GM21529 (cell line): Measurements from ENCODE around the gene THG1L.
A peak's percentile ranks its signal among the peaks of the same experiment; 100 is the strongest.
"Not testable (repeated sequence)": the region's sequence is repeated elsewhere in the genome, so short reads cannot be mapped to it uniquely, and the experiment has no call there.

Experiments used
- ATAC-seq: cut with Tn5 transposase; IDR thresholded peaks from one replicate; pipeline ENCODE4 v1.9.1; 2021; ENCODE audit not compliant: unreplicated experiment

Gene THG1L

DNA sequence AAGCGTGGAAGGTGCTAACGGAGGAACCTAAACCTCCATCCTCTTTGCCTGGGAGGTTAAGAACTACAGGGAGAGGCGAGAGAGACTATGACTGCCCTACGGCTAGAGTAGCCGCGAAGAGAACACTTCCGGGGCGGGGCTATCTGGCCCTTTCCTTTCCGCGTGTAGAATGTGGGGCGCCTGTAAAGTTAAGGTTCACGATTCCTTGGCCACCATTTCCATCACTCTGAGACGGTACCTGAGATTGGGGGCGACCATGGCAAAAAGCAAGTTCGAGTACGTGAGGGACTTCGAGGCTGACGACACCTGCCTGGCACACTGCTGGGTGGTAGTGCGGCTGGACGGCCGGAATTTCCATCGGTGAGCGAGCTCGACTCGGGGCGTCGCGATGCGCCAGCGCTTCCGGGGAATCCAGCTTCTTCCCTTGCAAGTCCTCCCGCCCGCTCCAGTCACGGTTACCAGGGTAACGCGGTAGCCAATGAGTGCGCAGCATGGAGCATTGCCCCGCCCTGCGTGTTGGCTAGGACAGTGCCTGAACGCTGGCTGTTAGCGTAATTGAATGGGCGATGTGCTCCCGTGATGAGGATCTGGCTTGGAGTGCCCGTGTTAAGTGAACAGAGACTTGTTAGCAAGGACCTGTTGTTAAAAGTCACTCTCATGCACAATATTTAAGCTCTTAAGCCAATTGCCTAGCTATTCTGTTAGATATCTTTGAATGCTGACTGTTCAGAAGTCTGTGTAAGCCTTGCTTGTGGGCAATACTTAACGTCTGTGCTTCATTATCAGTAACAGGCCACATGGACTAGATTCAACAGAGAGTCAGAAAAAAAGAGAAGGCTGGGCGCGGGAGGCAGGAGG lies at the start of gene THG1L:
TSS of gene THG1L (plus strand) at position 149 of the 858 bp plus-strand sequence. CDS start at position 170, 21 bp downstream.
- ATAC-seq, result peak; percentile 92

DNA sequence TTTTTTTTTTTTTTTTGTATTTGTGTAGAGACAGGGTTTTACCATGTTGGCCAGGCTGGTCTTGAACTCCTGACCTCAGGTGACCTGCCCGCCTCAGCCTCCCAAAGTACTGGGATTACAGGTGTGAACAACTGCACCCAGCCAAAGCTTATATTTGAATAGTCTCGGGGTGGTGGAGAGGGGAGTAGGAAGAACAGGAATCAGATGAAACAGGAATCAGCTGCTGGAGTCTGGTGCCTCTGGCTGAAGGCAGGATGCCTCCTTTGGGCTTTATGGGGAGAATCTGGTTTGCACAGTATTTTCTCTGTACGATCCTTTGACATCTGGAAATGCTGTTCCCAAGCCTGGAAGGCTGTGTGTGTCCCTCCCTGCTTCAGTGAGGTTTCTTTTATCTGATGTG lies 49.0 kb upstream of the THG1L start:
- no peak for ATAC-seq

DNA sequence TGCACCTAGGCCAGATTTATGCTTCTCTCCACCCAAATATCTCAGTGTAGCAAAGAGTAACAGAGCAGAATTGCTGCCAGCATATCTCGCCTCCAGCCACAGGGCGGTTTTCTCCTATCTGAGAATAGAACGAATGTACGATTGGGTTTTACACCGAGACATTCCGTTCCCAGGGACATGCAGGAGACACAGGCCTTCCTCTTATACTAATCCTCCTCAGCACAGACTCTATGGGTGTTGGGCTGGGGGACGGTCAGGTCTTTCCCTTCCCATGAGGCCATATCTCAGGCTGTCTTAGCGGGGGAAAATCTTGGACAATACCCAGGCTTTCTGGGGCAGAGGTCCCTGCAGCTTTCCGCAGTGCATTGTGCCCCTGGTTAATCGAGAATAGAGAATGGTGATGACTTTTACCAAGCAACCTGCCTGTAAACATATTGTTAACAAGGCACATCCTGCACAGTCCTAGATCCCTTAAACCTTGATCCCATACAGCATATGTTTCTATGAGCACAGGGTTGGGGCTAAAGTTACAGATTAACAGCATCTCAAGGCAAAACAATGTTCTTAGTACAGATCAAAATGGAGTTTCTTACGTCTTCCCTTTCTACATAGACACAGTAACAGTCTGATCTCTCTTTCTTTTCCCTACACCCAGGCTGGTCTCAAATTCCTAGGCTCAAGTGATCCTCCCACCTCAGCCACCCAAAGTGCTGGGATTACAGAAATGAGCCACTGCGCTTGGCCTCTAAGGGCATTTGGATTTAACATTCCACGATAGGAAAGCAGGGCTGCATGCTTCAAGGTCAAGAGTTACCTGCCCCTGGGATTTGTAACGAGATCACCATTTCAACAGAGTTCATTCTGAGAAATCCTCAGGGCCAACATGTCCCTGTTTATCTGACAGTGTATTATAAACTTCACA lies 44.7 kb upstream of the THG1L start:
- ATAC-seq, result not testable (repeated sequence)

DNA sequence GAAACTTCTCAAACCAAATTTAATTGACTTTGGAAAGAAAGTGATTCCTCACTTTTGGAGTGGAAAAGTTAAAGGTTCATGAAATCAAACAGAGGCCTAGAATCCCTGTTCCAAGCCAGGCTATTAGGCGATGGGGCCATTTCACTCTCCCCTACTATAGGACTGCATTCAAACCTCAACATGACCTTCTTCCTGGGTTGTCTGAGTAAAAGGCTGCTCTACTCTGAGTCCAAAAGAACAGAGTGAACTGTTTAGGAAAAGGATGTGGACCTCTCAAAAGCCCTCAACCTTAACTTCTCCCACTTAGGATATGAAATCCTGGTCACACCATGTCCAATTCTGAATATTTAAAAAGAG lies 44.0 kb upstream of the THG1L start:
- no peak for ATAC-seq

DNA sequence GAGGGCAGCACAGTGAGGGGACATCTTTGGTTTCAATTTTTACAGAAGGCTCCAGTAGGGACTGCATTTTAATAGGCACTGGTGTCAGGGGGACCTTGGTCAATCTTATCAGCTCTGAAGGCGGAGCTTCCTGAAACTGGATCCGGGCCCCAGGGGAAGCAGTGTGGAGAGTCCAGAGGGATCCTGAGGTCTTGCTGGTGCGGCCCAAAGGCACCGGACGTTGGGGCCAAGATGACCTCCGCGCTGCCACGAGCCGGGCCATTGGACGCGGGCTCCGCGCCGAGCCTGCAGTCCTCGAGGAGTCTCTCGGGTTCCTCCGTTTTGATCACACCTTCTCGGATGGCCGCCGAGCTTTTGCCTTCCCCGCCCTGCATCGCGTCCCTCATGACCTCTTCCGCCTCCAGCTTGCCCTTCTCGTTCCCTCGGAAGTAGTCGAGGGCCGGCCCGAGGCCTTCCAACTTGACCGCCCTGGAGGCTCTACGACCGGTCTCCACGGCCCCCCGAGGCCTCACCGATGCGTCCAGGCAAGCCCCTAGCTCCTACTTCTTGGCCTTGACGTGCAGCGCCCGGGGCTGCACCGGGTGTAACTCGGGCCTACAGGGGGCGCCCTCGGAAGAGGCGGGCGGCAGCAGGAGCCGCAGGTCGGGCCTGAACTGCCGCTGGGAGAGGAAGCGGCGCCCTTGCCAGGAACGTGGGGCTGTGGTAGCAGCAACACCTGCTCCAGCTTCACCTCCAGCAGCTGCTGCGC lies 41.1 kb upstream of the THG1L start:
- ATAC-seq, result no peak

DNA sequence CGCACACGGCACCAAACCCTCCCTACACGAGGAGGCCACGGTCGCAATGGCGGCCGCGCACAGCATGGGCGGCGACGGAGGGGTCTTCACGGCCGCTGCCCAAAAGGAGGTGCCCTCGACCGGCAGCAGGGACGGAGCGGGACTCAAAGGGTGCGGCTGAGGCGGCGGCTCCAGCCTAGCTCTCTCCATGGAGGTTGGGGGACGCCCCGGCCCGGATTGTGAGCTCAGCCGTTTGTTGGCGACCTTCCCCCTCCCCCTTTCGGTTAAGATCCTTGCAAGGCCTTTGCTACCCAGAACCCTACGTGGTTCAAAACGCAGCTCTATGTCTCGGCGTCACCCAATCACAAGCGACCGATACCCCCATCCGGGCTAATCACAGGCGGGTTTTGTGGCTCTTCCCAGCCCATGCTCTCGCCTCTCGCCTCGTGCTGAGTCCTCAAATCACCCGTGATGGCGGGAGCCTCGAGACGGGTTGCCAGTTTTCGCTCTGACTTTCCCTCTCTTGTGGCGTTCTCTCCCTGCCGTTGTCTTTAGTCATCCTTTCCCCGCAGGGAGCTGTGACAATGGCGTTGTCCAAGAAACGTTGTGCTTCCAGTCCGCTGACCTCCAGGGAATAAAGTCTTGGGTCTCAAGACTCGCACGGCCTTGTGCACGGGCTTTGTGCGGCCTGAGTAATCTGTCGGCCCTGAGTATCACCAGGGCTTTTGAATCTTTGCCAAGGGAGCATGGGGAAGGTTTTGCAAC lies 40.4 kb upstream of the THG1L start:
- no peak for ATAC-seq

DNA sequence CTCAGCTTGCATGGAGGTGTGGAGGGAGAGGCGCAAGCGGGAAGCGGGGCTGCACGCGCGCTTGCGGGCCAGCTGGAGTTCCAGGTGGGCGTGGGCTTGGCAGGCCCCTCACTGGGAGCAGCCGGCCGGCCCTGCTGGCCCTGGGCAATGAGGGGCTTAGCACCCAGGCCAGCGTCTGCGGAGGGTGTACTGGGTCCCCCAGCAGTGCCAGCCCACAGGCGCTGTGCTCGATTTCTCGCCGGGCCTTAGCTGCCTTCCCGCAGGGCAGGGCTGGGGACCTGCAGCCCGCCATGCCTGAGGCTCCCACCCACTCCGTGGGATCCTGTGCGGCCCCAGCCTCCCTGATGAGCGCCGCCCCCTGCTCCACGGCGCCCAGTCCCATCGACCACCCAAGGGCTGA lies 37.4 kb upstream of the THG1L start:
- ATAC-seq, result not testable (repeated sequence)

DNA sequence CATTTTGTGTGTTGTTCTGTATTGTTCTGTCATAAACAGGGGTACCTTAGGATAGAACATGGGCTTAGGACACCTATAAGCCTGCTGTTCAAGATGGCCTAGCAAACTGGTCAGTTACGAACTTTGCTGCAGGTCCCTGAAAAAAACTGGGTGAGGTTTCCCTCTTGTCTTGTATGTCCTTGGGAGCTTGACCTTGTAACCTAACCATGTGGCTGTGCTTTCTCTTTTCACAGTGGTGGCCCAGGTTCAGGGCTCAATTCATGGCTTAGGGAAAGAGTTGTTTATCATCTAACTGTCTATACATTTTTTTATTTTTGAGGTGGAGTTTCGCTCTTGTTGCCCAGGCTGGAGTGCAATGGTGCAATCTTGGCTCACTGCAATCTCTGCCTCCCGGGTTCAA lies 35.1 kb upstream of the THG1L start:
- not testable (repeated sequence) for ATAC-seq

DNA sequence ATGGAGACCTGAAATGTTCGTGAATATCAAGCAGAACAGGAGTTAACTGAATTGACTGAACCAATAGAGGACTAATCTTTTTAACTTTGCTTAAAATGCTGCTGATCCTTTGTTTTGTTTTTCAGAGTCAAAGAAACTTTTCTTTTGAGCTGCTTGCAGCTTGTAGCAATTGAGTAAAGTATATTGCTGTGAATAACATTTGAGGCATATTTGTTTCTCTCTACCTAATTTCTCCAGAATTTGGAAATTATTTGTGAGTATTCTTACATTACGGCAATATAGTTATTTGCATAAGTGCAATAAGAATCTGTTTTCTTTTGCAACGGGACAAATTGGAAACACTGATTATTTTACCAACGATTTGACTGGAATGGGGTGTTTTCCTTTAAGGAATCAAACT lies 32.5 kb upstream of the THG1L start:
- ATAC-seq, result not testable (repeated sequence)

DNA sequence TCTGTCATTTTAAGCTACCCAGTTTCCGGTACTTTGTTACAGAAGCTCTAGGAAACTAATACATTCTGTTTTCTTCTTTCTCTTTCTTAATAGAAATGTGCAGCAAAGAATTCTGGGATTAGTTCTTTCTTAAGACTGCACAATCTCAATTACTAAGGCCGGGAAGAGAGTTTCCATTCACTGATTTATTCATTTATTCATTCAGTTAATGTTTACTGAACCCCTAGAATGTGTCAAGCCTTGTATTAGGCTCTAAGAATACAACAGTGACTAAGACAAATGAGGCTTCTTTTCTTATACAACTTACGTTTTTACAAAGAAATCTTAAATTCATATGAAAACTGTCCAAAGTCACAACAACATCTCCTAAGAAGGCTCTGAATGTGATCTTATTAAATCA lies 27.5 kb upstream of the THG1L start:
- no peak for ATAC-seq

DNA sequence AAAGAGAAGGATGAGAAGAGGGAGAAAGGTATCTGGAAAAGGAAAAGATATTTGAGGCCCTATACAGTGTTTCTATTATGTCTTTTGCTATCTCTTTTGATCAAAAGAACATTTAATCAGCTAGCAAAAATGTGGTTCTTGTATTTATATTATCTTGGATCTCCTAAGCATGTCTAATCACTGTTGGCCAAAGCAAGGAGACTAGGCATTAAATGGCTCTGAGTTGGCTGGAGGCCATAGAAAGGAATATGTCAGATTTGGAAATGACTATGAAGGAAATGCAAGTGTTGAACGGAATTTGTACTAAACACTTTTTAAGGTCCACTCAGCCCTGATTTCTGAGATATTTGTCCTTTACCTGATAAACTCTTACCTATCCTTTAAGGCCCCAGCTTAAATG lies 22.4 kb upstream of the THG1L start:
- ATAC-seq, result no peak

DNA sequence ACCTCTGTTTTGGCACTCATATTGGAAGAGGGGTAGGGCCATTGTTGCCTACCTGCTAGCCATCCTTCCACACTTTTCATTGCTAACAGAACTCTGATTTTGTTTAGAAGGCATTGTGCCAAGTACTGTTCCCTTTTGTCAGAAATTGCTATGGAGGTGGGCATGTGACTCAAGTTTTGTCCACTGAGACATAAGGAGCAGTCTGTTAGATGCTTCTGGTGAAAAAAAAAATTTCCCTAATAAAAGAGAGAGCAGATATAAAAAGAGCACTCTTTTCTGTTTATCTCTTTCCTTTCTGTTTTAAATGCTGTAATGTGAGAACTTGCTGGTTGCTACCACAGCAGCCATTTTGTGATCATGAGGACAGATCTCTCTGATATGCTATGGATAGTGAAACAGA lies 21.9 kb upstream of the THG1L start:
- ATAC-seq, result no peak

DNA sequence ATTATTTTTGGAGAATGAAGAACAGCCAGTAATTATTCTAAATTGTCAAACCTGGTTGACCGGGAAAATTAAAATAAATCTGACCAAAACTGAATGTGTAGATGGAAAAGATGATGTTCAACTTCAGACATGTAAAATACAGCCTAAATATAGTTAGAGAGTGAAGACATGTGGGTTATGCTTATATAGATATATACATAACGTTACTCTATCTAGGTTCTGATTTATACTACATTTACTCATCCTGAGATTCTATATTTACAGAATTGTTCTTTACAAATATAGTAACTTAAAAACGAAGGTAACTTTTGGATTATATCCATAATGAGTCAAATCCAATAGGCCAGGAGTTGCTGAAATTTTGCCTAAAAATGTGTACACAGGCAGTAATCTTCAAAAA lies 20.8 kb upstream of the THG1L start:
- no peak for ATAC-seq

DNA sequence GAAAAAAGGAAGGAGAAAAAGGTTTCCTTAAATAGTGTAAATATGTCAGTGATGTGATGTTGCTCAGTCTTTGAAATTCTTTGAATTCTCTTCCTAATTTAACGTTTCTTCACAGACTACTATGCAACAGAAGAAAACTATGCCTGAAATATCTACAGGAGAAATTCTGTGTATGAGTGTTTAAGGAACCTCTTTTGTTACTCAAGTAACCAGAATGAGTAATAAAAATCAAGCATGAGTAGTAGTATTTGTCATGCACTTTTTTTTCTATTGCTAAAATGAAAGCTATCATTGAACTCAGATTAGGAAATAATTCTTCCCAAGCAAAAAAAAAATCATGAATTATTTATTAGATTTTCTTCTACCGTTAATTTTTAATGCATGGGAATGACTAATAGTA lies 20.3 kb upstream of the THG1L start:
- ATAC-seq, result no peak

DNA sequence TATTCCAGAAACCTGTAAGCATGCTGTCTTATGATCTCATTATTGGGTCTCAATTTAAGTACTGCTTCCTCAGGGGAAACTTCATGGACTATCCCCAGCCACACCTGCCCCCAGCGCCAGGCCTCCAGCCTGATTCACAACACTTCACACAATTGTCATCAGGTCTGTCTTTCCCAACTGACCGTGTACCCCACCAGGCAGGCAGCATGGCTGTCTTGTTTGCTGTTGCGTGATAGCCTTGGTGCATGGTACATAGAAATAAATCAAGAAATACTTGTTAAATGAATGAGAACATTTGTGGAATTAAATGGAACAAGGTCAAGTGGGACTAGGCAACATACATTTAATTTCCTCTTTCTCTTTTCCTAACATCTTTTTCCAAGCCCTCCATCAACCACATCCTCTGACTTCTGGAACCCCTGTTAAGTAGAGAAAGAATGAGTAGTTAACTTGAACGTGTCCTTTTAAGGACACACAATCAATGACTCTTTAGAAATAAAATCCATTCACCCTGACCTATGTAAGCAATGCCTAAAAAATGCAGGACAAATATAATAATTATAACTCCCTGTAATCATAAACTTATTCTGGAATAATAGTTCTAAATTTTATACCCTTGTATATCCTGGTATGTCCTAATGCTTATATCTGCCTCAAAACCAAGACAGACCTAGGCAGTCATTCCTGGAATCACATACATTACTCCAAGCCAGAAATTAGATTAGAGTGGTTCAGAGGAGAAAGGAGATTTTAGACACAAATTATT lies 17.2 kb upstream of the THG1L start:
- ATAC-seq, result no peak

DNA sequence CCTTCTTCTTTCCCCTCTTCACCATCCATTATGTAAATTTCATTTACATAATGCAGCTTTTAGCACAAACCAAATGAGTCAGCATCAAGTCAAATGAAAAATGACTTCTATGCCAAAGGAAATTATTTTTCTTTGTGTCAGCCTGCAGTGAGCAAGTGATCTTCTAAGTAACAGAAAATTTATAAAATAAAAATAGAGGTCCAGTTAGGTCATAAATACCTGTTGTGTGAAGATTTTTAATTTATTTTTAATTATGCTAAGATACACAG lies 16.7 kb upstream of the THG1L start:
- no peak for ATAC-seq

DNA sequence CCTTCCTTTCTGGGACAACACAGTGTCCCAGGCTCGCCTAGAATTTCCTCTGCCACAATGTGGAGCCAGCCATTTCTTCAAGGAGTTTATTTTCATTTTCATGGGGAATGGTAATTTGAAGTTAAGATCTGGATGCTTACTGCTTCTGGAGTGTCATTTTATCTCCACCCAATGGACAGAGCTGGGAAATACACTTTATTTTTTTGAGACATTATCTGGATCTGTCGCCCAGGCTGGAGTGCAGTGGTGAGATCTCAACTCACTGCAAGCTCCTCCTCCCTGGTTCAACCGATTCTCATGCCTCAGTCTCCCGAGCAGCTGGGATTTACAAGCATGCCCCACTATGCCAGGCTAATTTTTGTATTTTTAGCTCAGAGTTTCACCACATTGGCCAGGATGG lies 12.7 kb upstream of the THG1L start:
- peak; percentile 69 for ATAC-seq

DNA sequence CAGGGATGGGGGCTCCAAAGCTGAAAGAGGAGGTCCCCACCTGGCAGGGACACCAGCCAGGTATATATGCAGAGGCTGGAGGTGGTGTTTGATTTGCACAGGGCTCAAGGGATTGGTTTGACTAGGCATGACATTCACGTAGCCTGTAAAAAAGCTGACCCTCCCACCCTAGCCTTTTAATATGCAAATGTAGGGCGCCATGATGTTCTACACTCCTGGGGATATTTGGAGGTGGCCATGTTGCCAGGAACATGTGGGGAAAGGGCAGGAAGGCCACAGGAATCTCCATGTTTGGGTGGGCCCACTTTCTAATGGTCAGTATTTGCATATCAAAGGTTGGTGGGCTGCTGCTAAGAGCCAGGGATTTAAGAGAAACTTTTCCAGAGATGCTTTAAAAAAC lies 12.0 kb upstream of the THG1L start:
- ATAC-seq, result no peak

DNA sequence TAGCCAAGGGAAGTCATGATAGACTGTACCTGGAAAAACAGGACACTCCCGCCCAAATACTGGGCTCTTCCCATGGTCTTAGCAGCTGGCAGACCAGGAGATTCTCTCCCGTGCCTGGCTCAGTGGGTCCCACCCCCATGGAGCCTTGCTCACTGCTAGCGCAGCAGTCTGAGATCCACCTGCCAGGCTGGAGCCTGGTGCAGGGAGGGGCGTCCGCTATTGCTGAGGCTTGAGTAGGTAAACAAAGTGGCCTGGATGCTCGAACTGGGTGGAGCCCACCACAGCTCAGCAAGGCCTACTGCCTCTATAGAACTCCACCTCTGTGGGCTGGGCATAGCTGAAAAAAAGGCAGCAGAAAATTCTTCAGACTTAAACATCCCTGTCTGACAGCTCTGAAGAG lies 10.1 kb upstream of the THG1L start:
- ATAC-seq, result no peak

DNA sequence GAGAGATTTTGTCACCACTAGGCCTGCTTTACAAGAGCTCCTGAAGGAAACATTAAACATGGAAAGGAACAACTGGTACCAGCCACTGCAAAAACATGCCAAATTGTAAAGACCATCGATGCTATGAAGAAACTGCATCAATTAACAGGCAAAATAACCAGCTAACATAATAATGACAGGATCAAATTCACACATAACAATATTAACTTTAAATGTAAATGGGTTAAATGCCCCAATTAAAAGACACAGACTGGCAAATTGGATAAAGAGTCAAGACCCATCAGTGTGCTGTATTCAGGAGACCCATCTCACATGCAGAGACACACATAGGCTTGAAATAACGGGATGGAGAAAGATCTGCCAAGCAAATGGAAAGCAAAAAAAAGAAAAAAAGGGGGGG lies 8.3 kb upstream of the THG1L start:
- not testable (repeated sequence) for ATAC-seq
